GM21360 (cell line): ENCODE measurements around the gene COG6.

Experiments used
- ATAC-seq: cut with Tn5 transposase; IDR thresholded peaks from one replicate; pipeline ENCODE4 v1.9.1; 2021; ENCODE audit warnings: mild to moderate bottlenecking, moderate library complexity; ENCODE audit not compliant: unreplicated experiment

Gene COG6

GRCh38 chr13:39655569-39656324, at the start of gene COG6:
COG6 (plus strand) TSS chr13:39655662; CDS start chr13:39655727, 65 bp downstream.
- peak; percentile 91 for ATAC-seq

- ATAC-seq: no peak
These were observed 49.7 kb upstream of the COG6 start for GRCh38 chr13:39605677-39606320.

DNA sequence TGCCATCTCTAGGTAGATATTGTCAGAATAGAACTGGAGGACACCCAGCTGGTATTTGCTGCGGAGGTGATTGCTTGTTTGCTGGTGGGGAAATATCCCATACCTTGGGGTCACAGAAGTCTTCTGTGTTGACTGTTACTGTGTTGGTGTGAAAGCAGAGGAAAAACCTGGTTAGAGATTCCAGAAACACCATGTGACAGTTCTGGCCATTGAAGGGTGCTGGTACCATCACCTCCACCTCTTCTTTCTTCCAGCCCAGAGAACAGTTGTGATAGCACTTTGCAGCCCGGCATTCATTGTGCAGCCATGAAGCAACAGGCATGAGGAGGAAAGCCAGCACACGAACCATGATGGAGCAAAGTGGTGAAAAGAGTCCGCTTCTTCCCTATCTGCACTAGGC, 47.6 kb upstream of the COG6 start:
- ATAC-seq: no peak

- ATAC-seq: no peak
These were observed 43.3 kb upstream of the COG6 start for GRCh38 chr13:39612023-39612637.

DNA sequence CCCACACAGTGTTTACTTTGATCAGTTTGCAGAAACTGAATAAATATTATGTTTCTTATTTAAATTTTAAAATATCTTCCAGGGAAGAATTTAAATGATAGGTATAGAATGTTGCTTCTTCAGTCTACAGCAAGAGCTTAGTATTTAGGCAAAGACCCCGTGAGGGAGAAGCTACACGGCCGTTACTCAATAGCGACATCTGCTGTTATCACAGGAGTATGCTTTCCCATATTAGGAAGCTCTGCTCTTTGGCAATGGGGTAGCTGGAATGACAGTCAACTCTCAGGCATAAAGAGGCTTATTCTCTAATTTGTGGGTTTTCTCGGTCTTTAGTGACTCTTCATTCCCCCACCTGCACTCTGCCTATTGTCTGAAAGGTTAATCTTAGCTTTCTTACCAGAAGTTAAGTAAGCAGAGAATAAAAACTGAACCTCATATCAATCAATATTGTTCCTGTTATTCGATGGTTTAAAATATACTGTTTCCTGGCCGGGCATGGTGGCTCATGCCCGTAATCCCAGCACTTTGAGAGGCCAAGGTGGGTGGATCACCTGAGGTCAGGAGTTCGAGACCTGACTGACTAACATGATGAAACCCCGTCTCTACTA, 39.3 kb upstream of the COG6 start:
- ATAC-seq: peak; percentile 88

DNA sequence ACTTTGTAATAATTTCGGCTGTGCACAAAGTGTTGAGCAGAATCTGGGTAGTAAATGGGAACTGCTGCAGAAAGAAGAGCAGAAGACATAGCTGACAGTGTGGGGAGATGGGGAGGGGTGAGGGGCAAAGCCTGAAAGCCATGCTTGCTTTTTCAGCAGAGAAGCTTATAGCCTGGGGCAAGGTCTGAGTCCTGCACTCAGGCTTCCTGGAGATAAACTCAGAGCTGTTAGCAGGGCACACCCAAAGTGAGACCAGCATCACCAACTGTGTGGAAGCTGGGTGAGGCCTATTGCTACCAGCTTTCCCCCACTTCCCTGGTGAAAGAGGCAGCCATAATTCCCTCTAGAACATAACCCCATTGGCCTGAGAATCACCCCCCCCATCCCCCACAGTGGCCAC, 36.9 kb upstream of the COG6 start:
- no peak for ATAC-seq

- ATAC-seq: no peak
These were observed 32.0 kb upstream of the COG6 start for GRCh38 chr13:39623466-39623865.

DNA sequence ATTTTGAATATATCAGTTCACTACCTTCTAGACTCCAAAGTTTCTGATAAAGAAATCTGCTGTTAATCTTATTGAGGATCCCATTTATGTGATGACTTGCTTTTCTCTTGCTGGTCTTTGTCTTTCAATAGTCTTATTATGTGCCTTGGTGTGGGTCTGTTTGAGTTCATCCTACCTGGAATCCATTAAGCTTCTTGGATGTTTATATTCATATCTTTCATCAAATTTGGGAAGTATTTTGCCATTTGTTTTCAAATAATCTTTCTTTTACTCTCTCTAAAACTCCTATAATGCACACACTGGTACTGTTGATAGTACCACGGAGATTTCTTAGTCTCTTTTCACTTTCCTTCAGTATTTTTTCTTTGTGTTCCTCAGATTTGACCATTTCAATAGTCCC, 24.2 kb upstream of the COG6 start:
- ATAC-seq: no peak

GRCh38 chr13:39632994-39633393, 22.5 kb upstream of the COG6 start:
- no peak for ATAC-seq

GRCh38 chr13:39635564-39635963, 19.9 kb upstream of the COG6 start:
- ATAC-seq: no peak

GRCh38 chr13:39637890-39638289, 17.6 kb upstream of the COG6 start:
- ATAC-seq: no peak

GRCh38 chr13:39641645-39642044, 13.8 kb upstream of the COG6 start:
- no peak for ATAC-seq

- no peak for ATAC-seq
These were observed 9.3 kb upstream of the COG6 start for GRCh38 chr13:39646122-39646521.

GRCh38 chr13:39655041-39655568, 357 bp upstream of the COG6 start:
- ATAC-seq: no peak

GRCh38 chr13:39656325-39656677, 839 bp downstream of the COG6 start:
- no peak for ATAC-seq

DNA sequence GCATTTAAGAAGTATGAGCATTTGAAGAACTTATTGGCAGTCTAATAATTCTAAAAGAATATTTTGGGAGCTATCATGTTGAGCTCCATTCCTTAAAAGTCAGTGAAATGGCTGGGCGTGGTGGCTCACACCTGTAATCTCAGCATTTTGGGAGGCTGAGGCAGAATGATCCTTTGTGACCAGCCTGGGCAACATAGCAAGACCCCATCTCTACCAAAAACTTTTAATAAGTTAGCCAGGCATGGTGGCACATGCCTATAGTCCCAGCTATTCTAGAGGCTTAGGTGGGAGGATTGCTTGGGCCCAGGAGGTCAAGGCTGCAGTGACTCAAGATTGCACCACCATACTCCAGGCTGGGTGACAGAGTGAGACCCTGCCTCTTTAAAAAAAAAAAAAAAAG, 8.0 kb downstream of the COG6 start:
- ATAC-seq: no peak

DNA sequence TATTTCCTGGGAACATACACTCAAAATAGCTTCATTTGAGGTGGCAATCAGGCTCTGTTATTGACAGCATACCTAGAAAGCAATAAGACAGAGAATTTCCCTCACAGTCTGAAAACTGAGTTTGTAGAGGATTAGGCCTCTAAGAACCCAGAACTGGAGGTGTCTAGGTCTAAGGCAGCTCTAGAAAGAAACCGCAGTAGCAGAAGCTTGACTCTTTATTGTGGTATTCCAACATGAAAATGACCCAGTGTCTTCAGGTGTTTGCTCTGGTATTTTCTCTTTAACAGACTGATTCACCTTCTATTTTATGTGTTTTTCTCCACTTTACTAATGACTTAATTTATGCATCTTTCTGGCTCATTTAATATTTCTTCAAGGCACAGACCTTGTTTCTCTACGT, 8.5 kb downstream of the COG6 start:
- no peak for ATAC-seq

DNA sequence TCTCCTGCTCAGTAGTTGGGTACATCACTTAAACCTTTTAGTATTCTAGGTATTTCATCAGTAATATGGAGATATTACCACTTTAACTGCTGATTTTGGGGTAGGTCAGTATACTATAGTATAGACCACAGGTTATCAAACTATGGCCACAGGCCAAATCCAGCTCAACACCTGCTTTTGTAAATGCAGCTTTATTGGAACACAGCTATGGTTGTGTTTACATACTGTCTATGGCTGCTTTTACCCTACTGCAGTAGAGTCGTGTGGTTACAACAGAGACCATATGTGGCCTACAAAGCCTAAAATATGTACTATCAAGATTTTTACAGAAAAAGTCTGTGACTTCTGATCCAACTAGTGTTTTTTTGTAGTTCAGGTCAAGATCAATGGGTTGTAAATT, 10.3 kb downstream of the COG6 start:
- no peak for ATAC-seq

DNA sequence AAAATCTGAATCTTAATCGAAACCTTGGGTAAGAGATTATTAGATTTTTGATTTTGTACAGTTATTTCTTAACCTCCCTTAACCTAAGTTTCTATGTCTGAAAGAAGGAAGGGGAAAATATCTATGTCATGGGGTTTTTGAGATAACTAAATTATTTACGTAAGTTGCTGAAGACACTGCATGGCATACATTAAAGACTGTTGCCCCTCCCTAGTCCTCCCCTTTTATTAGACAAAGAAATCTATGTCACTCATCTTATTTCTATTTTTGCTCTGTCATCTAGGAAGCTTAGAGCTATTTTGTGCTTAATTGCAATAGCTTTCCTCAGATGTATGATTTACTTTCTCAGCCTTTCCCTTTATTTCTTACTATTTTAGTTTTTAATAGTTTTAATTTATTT, 15.0 kb downstream of the COG6 start:
- no peak for ATAC-seq

DNA sequence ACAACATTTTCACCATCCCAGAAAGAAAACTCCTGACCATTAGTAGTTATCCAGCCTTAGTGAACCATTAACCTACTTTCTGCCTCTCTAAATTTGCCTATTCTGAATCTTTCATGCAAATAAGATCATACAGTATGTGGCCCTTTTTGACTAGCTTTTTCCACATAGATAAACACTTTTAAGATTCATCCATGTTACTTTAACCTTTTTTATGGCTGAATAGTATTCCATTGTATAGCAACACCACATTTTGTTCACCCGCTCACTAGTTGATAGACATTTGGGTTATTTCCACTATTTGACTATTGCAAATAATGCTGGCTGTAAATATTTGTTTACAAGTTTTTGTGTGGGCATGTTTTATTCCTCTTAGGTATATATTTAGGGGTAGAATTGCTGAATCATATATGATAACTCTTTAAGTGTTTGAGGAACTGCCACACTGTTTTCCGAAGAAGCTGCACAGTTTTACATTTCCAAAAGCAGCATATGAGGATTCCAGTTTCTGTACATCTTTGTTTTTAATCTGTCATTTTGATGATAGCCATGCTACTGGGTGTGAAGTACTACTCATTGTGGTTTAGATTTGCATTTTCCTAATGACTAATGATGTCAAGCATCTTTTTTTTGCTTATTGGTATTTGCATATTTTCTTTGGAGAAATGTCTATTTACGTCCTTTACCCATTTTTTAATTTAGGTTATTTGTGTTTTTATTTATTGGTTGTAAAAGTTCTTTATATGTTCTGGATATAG, 17.1 kb downstream of the COG6 start:
- no peak for ATAC-seq

- no peak for ATAC-seq
These were observed 20.4 kb downstream of the COG6 start for GRCh38 chr13:39675904-39676303.
